ENCODE data around the gene NTRK3.

- TF ChIP-seq CTCF (IDR thresholded peaks at IDR 0.05 in 8 of 11, conservative IDR thresholded peaks at IDR 0.05 in 3 of 11) (no peak), POLR2A (IDR thresholded peaks at IDR 0.05) (no peak), POLR2AphosphoS5 (IDR thresholded peaks at IDR 0.05) (no peak)
Measured at GRCh38 chr15:88220443-88221335, 35.9 kb downstream of the NTRK3 start.
